ENCODE data around the gene MBTD1. TPM values are rescaled to one million over a fixed set of nuclear protein-coding genes. Genes with fewer than 3 reads are reported as not detected.

MBTD1 gene
- total and polyA plus RNA-seq, 11 donors: 3.4 to 9.8 (median 5.8) TPM

GRCh38 chr17:51245535-51245934, 14.3 kb downstream of the MBTD1 start:
- WGBS, 4 donors: 94 to 100% (median 98%) methylated on average over 1 of the region's 1 CpG
- no peak for ATAC-seq
- H3K9me3 ChIP-seq: no peaks in the 10 kb centered on the region
- intact Hi-C loops (cut with DNase I): no loop called here
- H3K4me1 ChIP-seq: no peaks in the 10 kb centered on the region
- no peaks in the 10 kb centered on the region for H3K27me3 ChIP-seq
- TF ChIP-seq POLR2A (IDR thresholded peaks at IDR 0.05): no peak
- TF ChIP-seq, protein P1, sequence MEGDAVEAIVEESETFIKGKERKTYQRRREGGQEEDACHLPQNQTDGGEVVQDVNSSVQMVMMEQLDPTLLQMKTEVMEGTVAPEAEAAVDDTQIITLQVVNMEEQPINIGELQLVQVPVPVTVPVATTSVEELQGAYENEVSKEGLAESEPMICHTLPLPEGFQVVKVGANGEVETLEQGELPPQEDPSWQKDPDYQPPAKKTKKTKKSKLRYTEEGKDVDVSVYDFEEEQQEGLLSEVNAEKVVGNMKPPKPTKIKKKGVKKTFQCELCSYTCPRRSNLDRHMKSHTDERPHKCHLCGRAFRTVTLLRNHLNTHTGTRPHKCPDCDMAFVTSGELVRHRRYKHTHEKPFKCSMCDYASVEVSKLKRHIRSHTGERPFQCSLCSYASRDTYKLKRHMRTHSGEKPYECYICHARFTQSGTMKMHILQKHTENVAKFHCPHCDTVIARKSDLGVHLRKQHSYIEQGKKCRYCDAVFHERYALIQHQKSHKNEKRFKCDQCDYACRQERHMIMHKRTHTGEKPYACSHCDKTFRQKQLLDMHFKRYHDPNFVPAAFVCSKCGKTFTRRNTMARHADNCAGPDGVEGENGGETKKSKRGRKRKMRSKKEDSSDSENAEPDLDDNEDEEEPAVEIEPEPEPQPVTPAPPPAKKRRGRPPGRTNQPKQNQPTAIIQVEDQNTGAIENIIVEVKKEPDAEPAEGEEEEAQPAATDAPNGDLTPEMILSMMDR (IDR thresholded peaks at IDR 0.05): no peak
- no peak overlapping the region for H3K4me3 ChIP-seq
- no peak for DNase-seq
- peaks cover 0 to 8% (median 0%) of the 10 kb centered on the region in 9 donors for H3K36me3 ChIP-seq
- no peak overlapping the region for H3K27ac ChIP-seq

DNA sequence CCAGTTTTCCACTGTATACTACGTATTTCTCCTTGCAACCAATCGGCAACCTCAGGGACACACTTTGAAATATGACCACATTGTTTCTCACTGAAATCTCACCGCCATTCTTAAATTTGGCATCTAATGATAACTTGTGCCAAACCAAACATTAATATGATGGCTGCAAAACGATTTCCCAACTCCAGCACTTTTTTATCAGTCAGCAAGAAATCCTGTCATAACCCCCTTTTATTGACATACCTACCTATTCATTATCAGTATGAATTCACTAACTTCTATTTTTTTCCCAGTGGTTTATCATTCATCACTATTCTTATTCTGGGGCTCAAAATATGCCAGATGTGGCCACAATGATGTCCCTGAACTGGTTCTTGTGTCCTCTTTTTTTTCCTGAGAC, 15.8 kb downstream of the MBTD1 start:
- Histone ChIP-seq H3K9me3 (no peaks in the 10 kb centered on the region), H3K27ac (no peak overlapping the region), H3K27me3 (no peaks in the 10 kb centered on the region), H3K4me3 (no peak overlapping the region), H3K4me1 (no peaks in the 10 kb centered on the region), H3K36me3 (peaks cover 0 to 8% (median 0%) of the 10 kb centered on the region in 9 donors)
- intact Hi-C loops (cut with DNase I): no loop called here
- no peak for DNase-seq
- ATAC-seq: no peak
- TF ChIP-seq, protein P1 (IDR thresholded peaks at IDR 0.05): no peak
- no peak for TF ChIP-seq POLR2A (IDR thresholded peaks at IDR 0.05)
- 76 to 83% (median 78%) methylated on average over 4 of the region's 4 CpGs for WGBS, 4 donors

DNA sequence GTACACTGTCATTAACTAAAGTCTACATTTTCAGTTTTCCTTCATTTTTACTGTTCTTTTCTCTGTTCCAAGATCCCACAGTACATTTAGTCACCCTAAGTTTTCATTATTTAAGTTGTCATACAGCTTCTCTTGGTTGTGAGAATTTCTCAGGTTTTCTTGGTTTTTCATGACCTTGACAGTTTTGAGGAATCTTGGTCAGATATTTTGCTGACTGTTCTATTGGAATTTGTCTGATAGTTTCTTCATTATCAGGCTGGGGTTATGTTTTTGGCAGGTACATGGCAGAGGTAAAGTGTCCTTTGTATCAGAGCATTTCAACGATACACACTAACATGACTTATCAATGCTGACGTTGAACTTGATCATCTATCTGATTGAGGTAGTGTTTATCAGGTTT, 19.6 kb downstream of the MBTD1 start:
- no peak for ATAC-seq
- TF ChIP-seq POLR2A (IDR thresholded peaks at IDR 0.05): no peak
- TF ChIP-seq, protein P1 (IDR thresholded peaks at IDR 0.05): no peak
- WGBS, 4 donors: 65 to 79% (median 76%) methylated on average over 2 of the region's 2 CpGs

DNA sequence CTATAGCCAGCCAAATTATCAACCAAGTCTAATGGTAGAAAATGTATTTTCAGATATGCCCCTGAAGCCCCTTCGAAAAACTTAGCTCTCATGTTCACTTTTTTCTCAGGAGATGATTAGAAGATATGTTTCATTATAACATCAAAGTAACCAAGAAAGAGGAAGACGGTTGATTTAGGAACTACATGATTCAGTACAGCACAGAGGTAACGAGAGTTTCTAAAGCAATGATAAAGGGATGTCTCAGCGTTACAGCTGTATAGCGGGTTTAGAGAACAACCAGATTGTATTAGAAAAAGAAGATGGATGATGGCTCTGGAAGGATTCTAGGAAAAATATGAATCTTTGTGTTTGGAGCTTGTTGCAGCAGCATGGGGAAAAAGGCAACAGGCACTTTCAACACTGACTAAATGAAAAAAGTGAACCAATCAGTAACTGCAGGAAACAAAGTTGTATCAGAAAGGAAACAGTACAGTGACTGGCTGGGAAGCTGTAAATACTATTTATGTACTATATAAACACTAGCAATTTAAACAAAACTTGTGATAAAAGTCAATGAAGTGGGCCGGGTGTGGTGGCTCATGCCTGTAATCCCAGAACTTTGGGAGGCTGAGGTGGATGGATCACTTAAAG, 21.5 kb downstream of the MBTD1 start:
- no peak for DNase-seq
- peaks cover 0 to 9% (median 0%) of the 10 kb centered on the region in 12 donors for H3K4me1 ChIP-seq
- no peak overlapping the region for H3K27ac ChIP-seq
- ATAC-seq: no peak
- no peaks in the 10 kb centered on the region for H3K27me3 ChIP-seq
- 81 to 86% (median 84%) methylated on average over 6 of the region's 6 CpGs for WGBS, 4 donors
- TF ChIP-seq, protein P1 (IDR thresholded peaks at IDR 0.05): no peak
- TF ChIP-seq POLR2A (IDR thresholded peaks at IDR 0.05): no peak
- peaks cover 0 to 6% (median 0%) of the 10 kb centered on the region in 9 donors for H3K36me3 ChIP-seq
- H3K9me3 ChIP-seq: peaks cover 0 to 8% (median 0%) of the 10 kb centered on the region in 12 donors
- intact Hi-C loops (cut with DNase I): no loop called here
- no peak overlapping the region for H3K4me3 ChIP-seq

More for the DNA sequence above, 19.6 kb downstream of the MBTD1 start:
- H3K27me3 ChIP-seq: no peaks in the 10 kb centered on the region
- peaks cover 0 to 9% (median 0%) of the 10 kb centered on the region in 12 donors for H3K4me1 ChIP-seq
- intact Hi-C loops (cut with DNase I): no loop called here
- DNase-seq: no peak
- H3K4me3 ChIP-seq: no peak overlapping the region
- peaks cover 0 to 6% (median 0%) of the 10 kb centered on the region in 12 donors for H3K9me3 ChIP-seq
- H3K27ac ChIP-seq: no peak overlapping the region
- H3K36me3 ChIP-seq: peaks cover 0 to 6% (median 0%) of the 10 kb centered on the region in 9 donors

All from heart left ventricle (tissue), 16 donors.